ENCODE data around the gene NACA. TPM values are rescaled to one million over a fixed set of nuclear protein-coding genes. Genes with fewer than 3 reads are reported as not detected.
"Not testable (repeated sequence)": the region's sequence is repeated elsewhere in the genome, so short reads cannot be mapped to it uniquely, and the experiment has no call there.

Gene NACA
- total and polyA plus RNA-seq, 5 donors: 541 to 852 (median 590) TPM

- no peaks in the 10 kb centered on the region for H3K27me3 ChIP-seq (ENCODE audit: control insufficient read depth, insufficient read depth)
- WGBS: 61% methylated on average over 6 of the region's 6 CpGs
- intact Hi-C loops (cut with DNase I): loop anchor here in 2 of 4 donors (5.0 kb wide), 1 partner anchor 243 kb away; no protein-coding TSS in a partner anchor
- no peaks in the 10 kb centered on the region for H3K4me1 ChIP-seq (ENCODE audit: control insufficient read depth, insufficient read depth, low read length)
- ATAC-seq: no peak
- no peak overlapping the region for H3K4me3 ChIP-seq (ENCODE audit: low read length)
- no peak overlapping the region for H3K27ac ChIP-seq (ENCODE audit: low read length)
- no peaks in the 10 kb centered on the region for H3K9me3 ChIP-seq (ENCODE audit: control insufficient read depth, low read length)
- no peak for DNase-seq
Measured at GRCh38 chr12:56759263-56759908, 34.3 kb upstream of the NACA start.

DNA sequence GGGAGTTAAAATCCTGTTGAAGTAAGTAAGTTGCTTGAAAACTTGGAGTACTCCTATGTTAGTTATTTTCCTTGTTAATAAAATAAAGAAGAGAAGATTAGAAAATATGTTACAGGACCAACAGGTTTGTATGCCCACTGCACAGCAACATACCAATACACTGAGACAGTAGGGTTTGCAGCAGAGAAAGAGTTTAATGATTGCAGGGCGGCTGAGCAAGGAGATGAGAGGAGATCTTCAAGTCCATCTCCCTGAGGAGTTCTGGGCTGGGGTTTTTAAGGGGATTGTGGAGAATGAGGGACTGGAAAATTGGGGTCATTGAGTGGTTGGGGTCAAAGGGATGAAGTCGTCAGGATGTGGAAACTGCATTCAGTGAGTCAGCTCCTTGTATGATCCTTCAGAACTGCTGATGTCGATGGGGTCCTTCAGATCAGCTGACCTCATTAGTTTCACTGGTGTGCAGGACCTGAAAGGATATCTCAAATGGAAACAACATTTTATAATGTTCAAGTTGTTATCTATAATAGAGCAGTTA is 33.7 kb upstream of the NACA start:
- Histone ChIP-seq H3K4me1 (ENCODE audit: control insufficient read depth, insufficient read depth, low read length) (no peaks in the 10 kb centered on the region), H3K4me3 (ENCODE audit: low read length) (no peak overlapping the region), H3K27me3 (ENCODE audit: control insufficient read depth, insufficient read depth) (no peaks in the 10 kb centered on the region), H3K9me3 (ENCODE audit: control insufficient read depth, low read length) (no peaks in the 10 kb centered on the region), H3K27ac (ENCODE audit: low read length) (no peak overlapping the region)
- no peak for DNase-seq
- intact Hi-C loops (cut with DNase I): loop anchor here in 2 of 4 donors (5.0 kb wide), 1 partner anchor 244 kb away; no protein-coding TSS in a partner anchor
- 86% methylated on average over 3 of the region's 3 CpGs for WGBS
- ATAC-seq: no peak

DNA sequence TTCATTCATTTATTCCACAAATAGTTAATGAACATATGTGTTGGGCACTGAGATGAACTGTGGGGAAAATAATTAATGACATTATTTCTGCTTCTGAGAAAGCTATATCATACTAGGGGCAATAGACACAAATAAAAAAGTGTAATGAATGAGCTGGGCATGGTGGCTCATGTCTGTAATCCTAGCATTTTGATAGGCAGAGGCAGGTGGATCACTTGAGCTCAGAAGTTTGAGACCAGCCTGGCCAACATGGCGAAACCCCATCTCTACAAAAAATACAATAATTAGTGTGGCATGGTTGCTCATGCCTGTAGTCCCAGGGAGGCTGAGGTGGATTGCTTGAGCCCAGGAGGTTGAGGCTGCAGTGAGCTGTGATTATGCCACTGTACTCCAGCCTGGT is 32.9 kb upstream of the NACA start:
- H3K9me3 ChIP-seq (ENCODE audit: control insufficient read depth, low read length); ATAC-seq; H3K4me3 ChIP-seq (ENCODE audit: low read length); H3K4me1 ChIP-seq (ENCODE audit: control insufficient read depth, insufficient read depth, low read length); H3K27ac ChIP-seq (ENCODE audit: low read length); H3K27me3 ChIP-seq (ENCODE audit: control insufficient read depth, insufficient read depth); DNase-seq: not testable (repeated sequence)
- intact Hi-C loops (cut with DNase I): loop anchor here in 2 of 4 donors (5.0 kb wide), 1 partner anchor 244 kb away; no protein-coding TSS in a partner anchor
- WGBS: 98% methylated on average over 1 of the region's 1 CpG

GRCh38 chr12:56753566-56753965 is 28.5 kb upstream of the NACA start:
- Histone ChIP-seq H3K27me3 (ENCODE audit: control insufficient read depth, insufficient read depth) (no peaks in the 10 kb centered on the region), H3K4me3 (ENCODE audit: low read length) (no peak overlapping the region), H3K4me1 (ENCODE audit: control insufficient read depth, insufficient read depth, low read length) (peaks cover 1% of the 10 kb centered on the region), H3K9me3 (ENCODE audit: control insufficient read depth, low read length) (no peaks in the 10 kb centered on the region), H3K27ac (ENCODE audit: low read length) (no peak overlapping the region)
- ATAC-seq (no peak), DNase-seq (no peak)
- intact Hi-C loops (cut with DNase I): no loop called here
- 95% methylated on average over 1 of the region's 1 CpG for WGBS

DNA sequence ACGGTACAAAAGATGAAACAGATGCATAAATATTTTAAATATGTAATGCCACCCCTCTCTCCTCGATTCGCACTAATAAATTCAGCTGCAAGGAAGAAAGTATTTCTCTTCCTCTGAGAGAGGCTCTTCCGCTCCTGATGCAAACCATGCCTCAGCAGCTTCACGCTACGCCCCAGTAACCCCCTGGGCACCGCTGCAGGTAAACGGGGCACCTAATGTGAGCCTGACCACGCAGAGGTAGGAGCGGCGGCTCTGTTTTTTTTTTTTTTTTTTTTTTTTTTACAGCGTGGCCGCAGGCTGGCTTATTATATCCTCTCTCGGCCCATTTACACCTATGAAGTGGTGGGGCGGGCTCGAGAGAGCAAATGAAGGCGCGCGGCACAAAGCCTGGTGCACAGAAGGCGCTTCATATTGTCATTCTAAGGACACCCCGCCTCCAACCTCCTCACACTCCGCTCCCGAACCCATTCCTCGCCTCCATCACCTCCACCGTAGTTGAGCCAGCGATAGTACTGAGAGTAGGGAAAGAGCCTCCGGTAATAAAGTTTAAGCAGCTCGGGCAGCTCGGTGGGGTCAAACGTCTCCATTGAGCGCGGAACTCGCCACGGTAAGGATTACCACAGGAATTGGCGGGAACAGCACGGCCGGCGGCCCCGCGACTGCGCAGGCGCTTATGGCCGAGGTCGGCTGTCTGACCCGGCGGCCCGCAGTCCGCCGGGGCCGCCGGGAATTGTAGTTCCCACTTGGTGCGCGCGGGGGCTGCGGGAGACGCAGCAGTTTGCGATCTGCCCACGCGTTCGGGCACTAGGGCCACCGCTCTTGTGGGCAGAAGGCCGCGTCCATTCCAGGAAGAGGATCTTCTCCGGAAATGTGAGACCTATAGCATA is 26.9 kb upstream of the NACA start, which contains the start of gene PRIM1:
Gene PRIM1 (minus strand): TSS at position 612 of the 887 bp plus-strand sequence. CDS start 25 bp downstream, at position 587.
- Histone ChIP-seq H3K4me1 (ENCODE audit: control insufficient read depth, insufficient read depth, low read length) (peaks cover 1% of the 10 kb centered on the region), H3K9me3 (ENCODE audit: control insufficient read depth, low read length) (no peaks in the 10 kb centered on the region), H3K27me3 (ENCODE audit: control insufficient read depth, insufficient read depth) (no peaks in the 10 kb centered on the region), H3K27ac (ENCODE audit: low read length) (peak within 1 kb of the TSS; percentile 67), H3K4me3 (ENCODE audit: low read length) (peak within 1 kb of the TSS; percentile 95)
- intact Hi-C loops (cut with DNase I): no loop called here
- peak; percentile 85 to 94 (median 93) for DNase-seq
- WGBS: under 1% methylated on average over 64 of the region's 64 CpGs
- peak; percentile 97 to 98 for ATAC-seq

GRCh38 chr12:56750596-56750995 is 25.5 kb upstream of the NACA start:
- H3K27me3 ChIP-seq (ENCODE audit: control insufficient read depth, insufficient read depth); H3K9me3 ChIP-seq (ENCODE audit: control insufficient read depth, low read length); H3K4me1 ChIP-seq (ENCODE audit: control insufficient read depth, insufficient read depth, low read length); intact Hi-C loops (cut with DNase I); H3K4me3 ChIP-seq (ENCODE audit: low read length); DNase-seq; ATAC-seq; H3K27ac ChIP-seq (ENCODE audit: low read length): not testable (repeated sequence)
- WGBS: 76% methylated on average over 13 of the region's 13 CpGs

DNA sequence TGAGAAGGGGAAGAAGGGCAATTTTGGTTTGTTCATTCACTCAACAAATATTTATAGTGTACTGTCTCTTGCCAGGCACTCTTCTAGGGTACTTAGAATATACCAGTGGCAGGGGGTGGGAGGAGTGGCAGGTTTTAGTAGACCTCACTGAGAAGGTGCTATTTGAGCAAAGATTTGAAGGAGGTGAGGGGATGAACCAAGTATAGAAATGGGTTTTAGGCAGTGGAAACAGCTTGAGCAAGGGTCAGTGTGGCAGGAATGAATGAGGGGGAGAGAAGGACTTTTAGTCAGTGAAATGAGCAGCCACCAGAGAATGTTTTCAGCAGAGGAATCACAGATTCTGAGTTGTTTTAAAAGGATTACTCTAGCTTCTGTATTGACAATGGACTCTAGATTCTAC is 24.8 kb upstream of the NACA start:
- Histone ChIP-seq H3K27ac (ENCODE audit: low read length) (no peak overlapping the region), H3K27me3 (ENCODE audit: control insufficient read depth, insufficient read depth) (no peaks in the 10 kb centered on the region), H3K4me1 (ENCODE audit: control insufficient read depth, insufficient read depth, low read length) (peaks cover 1% of the 10 kb centered on the region), H3K9me3 (ENCODE audit: control insufficient read depth, low read length) (no peaks in the 10 kb centered on the region), H3K4me3 (ENCODE audit: low read length) (no peak overlapping the region)
- intact Hi-C loops (cut with DNase I): no loop called here
- ATAC-seq: no peak
- no peak for DNase-seq

GRCh38 chr12:56749359-56749758 is 24.3 kb upstream of the NACA start:
- intact Hi-C loops (cut with DNase I): no loop called here
- H3K27ac ChIP-seq (ENCODE audit: low read length): no peak overlapping the region
- H3K4me3 ChIP-seq (ENCODE audit: low read length): no peak overlapping the region
- no peaks in the 10 kb centered on the region for H3K27me3 ChIP-seq (ENCODE audit: control insufficient read depth, insufficient read depth)
- no peak for ATAC-seq
- DNase-seq: no peak
- 73% methylated on average over 2 of the region's 2 CpGs for WGBS
- H3K4me1 ChIP-seq (ENCODE audit: control insufficient read depth, insufficient read depth, low read length): peaks cover 1% of the 10 kb centered on the region
- H3K9me3 ChIP-seq (ENCODE audit: control insufficient read depth, low read length): no peaks in the 10 kb centered on the region

GRCh38 chr12:56728139-56728861 is 3.2 kb upstream of the NACA start:
- DNase-seq: no peak
- no peak for ATAC-seq
- no peaks in the 10 kb centered on the region for H3K9me3 ChIP-seq (ENCODE audit: control insufficient read depth, low read length)
- no peaks in the 10 kb centered on the region for H3K4me1 ChIP-seq (ENCODE audit: control insufficient read depth, insufficient read depth, low read length)
- H3K4me3 ChIP-seq (ENCODE audit: low read length): no peak overlapping the region
- intact Hi-C loops (cut with DNase I): no loop called here
- WGBS: 93% methylated on average over 11 of the region's 11 CpGs
- no peaks in the 10 kb centered on the region for H3K27me3 ChIP-seq (ENCODE audit: control insufficient read depth, insufficient read depth)
- H3K27ac ChIP-seq (ENCODE audit: low read length): no peak overlapping the region

GRCh38 chr12:56726196-56726675 is 1.1 kb upstream of the NACA start:
- H3K9me3 ChIP-seq (ENCODE audit: control insufficient read depth, low read length); ATAC-seq; H3K4me1 ChIP-seq (ENCODE audit: control insufficient read depth, insufficient read depth, low read length); H3K27me3 ChIP-seq (ENCODE audit: control insufficient read depth, insufficient read depth); H3K27ac ChIP-seq (ENCODE audit: low read length); H3K4me3 ChIP-seq (ENCODE audit: low read length); intact Hi-C loops (cut with DNase I); DNase-seq: not testable (repeated sequence)
- WGBS: 87% methylated on average over 15 of the region's 15 CpGs
